Measurements from ENCODE around the gene TXK.

GRCh38 chr4:48082956-48083355, 51.1 kb downstream of the TXK start:
- TF ChIP-seq CTCF (IDR thresholded peaks at IDR 0.05; ENCODE audit: poor library complexity) (no peak), EZH2phosphoT487 (IDR thresholded peaks at IDR 0.05; ENCODE audit: low read depth, severe bottlenecking, unreplicated experiment) (no peak), EZH2 (IDR thresholded peaks at IDR 0.05; ENCODE audit: borderline replicate concordance) (no peak)

Data from hepatocyte (in vitro differentiated cells).